ENCODE data around the gene UNC5A. TPM values are rescaled to one million over a fixed set of nuclear protein-coding genes. Genes with fewer than 3 reads are reported as not detected.

Gene UNC5A
- total RNA-seq, 2 donors from 2014 or later: 0.89 to 1.4 TPM

GRCh38 chr5:176829320-176829719 is 19.0 kb downstream of the UNC5A start:
- no peaks in the 10 kb centered on the region for H3K36me3 Mint-ChIP-seq (ENCODE audit: low read depth)
- no peaks in the 10 kb centered on the region for H3K9me3 Mint-ChIP-seq
- no peaks in the 10 kb centered on the region for H3K36me3 ChIP-seq (ENCODE audit: control insufficient read depth, insufficient read depth, low read length)
- H3K4me3 Mint-ChIP-seq: no peak overlapping the region
- H3K4me3 ChIP-seq (ENCODE audit: low read length): no peak overlapping the region
- H3K27ac ChIP-seq (ENCODE audit: low read depth, low read length): no peak overlapping the region
- H3K9ac ChIP-seq (ENCODE audit: extremely low read depth, low read length, poor library complexity, severe bottlenecking): no peak overlapping the region
- H3K4me1 ChIP-seq (ENCODE audit: control insufficient read depth, insufficient read depth, low read length): no peaks in the 10 kb centered on the region
- H3K27me3 ChIP-seq (ENCODE audit: control insufficient read depth, insufficient read depth, low read length, poor library complexity, severe bottlenecking): peaks cover 8% of the 10 kb centered on the region
- no peak overlapping the region for H3K27ac Mint-ChIP-seq
- H3K4me1 Mint-ChIP-seq: no peaks in the 10 kb centered on the region
- DNase-seq: no peak
- 91 to 92% methylated on average over 2 of the region's 2 CpGs for WGBS, 2 experiments (ENCODE audit: insufficient coverage in 1 of 2, insufficient read length in 1 of 2)
- H3K9me3 ChIP-seq (ENCODE audit: control insufficient read depth, low read length): no peaks in the 10 kb centered on the region
- H3K27me3 Mint-ChIP-seq (ENCODE audit: insufficient read depth): peaks cover 10% of the 10 kb centered on the region
- no peak for TF ChIP-seq CTCF (conservative IDR thresholded peaks at IDR 0.05)

- Mint-ChIP-seq H3K27me3 (ENCODE audit: insufficient read depth) (peaks cover 8% of the 10 kb centered on the region), H3K4me1 (peaks cover 3% of the 10 kb centered on the region), H3K9me3 (no peaks in the 10 kb centered on the region), H3K4me3 (no peak overlapping the region), H3K27ac (no peak overlapping the region), H3K36me3 (ENCODE audit: low read depth) (no peaks in the 10 kb centered on the region)
- Histone ChIP-seq H3K4me1 (ENCODE audit: control insufficient read depth, insufficient read depth, low read length) (no peaks in the 10 kb centered on the region), H3K9me3 (ENCODE audit: control insufficient read depth, low read length) (no peaks in the 10 kb centered on the region), H3K27me3 (ENCODE audit: control insufficient read depth, insufficient read depth, low read length, poor library complexity, severe bottlenecking) (peaks cover 12% of the 10 kb centered on the region), H3K4me3 (ENCODE audit: low read length) (no peak overlapping the region), H3K9ac (ENCODE audit: extremely low read depth, low read length, poor library complexity, severe bottlenecking) (no peak overlapping the region), H3K27ac (ENCODE audit: low read depth, low read length) (no peak overlapping the region), H3K36me3 (ENCODE audit: control insufficient read depth, insufficient read depth, low read length) (no peaks in the 10 kb centered on the region)
- no peak for DNase-seq
- WGBS, 2 experiments (ENCODE audit: insufficient coverage in 1 of 2, insufficient read length in 1 of 2): 87 to 88% methylated on average over 8 to 23 of the region's 23 CpGs
- TF ChIP-seq CTCF (conservative IDR thresholded peaks at IDR 0.05): no peak
These were observed 20.1 kb downstream of the UNC5A start for GRCh38 chr5:176830422-176830994.

GRCh38 chr5:176830995-176831423 is 20.6 kb downstream of the UNC5A start:
- Histone ChIP-seq H3K9ac (ENCODE audit: extremely low read depth, low read length, poor library complexity, severe bottlenecking) (no peak overlapping the region), H3K4me1 (ENCODE audit: control insufficient read depth, insufficient read depth, low read length) (no peaks in the 10 kb centered on the region), H3K36me3 (ENCODE audit: control insufficient read depth, insufficient read depth, low read length) (no peaks in the 10 kb centered on the region), H3K9me3 (ENCODE audit: control insufficient read depth, low read length) (no peaks in the 10 kb centered on the region), H3K27ac (ENCODE audit: low read depth, low read length) (no peak overlapping the region), H3K27me3 (ENCODE audit: control insufficient read depth, insufficient read depth, low read length, poor library complexity, severe bottlenecking) (peaks cover 13% of the 10 kb centered on the region), H3K4me3 (ENCODE audit: low read length) (no peak overlapping the region)
- 61 to 79% methylated on average over 8 to 9 of the region's 9 CpGs for WGBS, 2 experiments (ENCODE audit: insufficient coverage in 1 of 2, insufficient read length in 1 of 2)
- H3K4me3 Mint-ChIP-seq: no peak overlapping the region
- no peaks in the 10 kb centered on the region for H3K9me3 Mint-ChIP-seq
- H3K4me1 Mint-ChIP-seq: peaks cover 3% of the 10 kb centered on the region
- no peak for TF ChIP-seq CTCF (conservative IDR thresholded peaks at IDR 0.05)
- no peaks in the 10 kb centered on the region for H3K36me3 Mint-ChIP-seq (ENCODE audit: low read depth)
- peaks cover 8% of the 10 kb centered on the region for H3K27me3 Mint-ChIP-seq (ENCODE audit: insufficient read depth)
- DNase-seq: no peak
- H3K27ac Mint-ChIP-seq: no peak overlapping the region

Measured in endodermal cell (in vitro differentiated cells).